ENCODE results near the gene NECTIN1.

DNA sequence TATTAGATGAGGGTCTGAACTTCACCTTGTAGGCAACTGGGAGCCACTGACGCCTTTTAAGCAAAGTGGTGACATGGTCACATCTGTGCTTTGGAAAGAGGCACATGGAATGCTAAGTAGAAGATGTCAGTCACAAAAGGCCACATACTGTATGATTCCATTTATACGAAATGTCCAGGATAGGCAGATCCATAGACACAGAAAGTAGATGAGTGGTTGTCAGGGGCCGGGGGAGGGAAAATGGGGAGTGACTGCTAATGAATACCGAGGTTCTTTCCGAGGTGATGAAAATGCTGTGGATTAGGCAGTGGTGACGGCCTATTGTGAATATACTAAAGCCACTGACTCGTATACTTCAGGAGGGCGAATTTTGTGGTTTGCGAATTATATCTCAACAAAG is 20.6 kb downstream of the NECTIN1 start:
- no peak for TF ChIP-seq POLR2AphosphoS2 (IDR thresholded peaks at IDR 0.05; ENCODE audit: low read depth, low read length)
- TF ChIP-seq ZNF124 (CRISPR knock-in tag; IDR thresholded peaks at IDR 0.05) = no peak
- TF ChIP-seq JUND (CRISPR knock-in tag; IDR thresholded peaks at IDR 0.05) = no peak
- TF ChIP-seq EZH2 (conservative IDR thresholded peaks at IDR 0.05; ENCODE audit: low read depth, low read length) = no peak
- no peak for TF ChIP-seq CTCF (CRISPR knock-in tag; IDR thresholded peaks at IDR 0.05)
- TF ChIP-seq POLR2A (IDR thresholded peaks at IDR 0.05; ENCODE audit: insufficient read depth in 1 of 2, low read depth in 2 of 2, low read length in 2 of 2) = no peak
- TF ChIP-seq HOXA9 (CRISPR knock-in tag; IDR thresholded peaks at IDR 0.05; ENCODE audit: borderline replicate concordance) = no peak
- TF ChIP-seq ZNF143 (CRISPR knock-in tag; IDR thresholded peaks at IDR 0.05) = no peak
- no peak for TF ChIP-seq ZNF224 (CRISPR knock-in tag; IDR thresholded peaks at IDR 0.05)
- no peak for TF ChIP-seq IRF1 (CRISPR knock-in tag; IDR thresholded peaks at IDR 0.05; ENCODE audit: low read depth)
- TF ChIP-seq SMARCE1 (IDR thresholded peaks at IDR 0.05; ENCODE audit: borderline replicate concordance) = no peak
- TF ChIP-seq TARDBP (CRISPR knock-in tag; IDR thresholded peaks at IDR 0.05) = no peak
- TF ChIP-seq NR2F6 (IDR thresholded peaks at IDR 0.05) = no peak
- no peak for TF ChIP-seq NR2F6 (CRISPR knock-in tag; IDR thresholded peaks at IDR 0.05)

Measured in HepG2 (cell line).